Retinal pigment epithelial cell (primary cell): ENCODE data around the gene SCTR.

ENCODE experiments used
- DNase-seq: peaks from one replicate; pipeline ENCODE4 v3.0.0-alpha.2; 2010; ENCODE audit warnings: low read depth
- H3K4me3 ChIP-seq: 2 replicates; pipeline ENCODE4 v1.5.1; 2011; ENCODE audit warnings: mild to moderate bottlenecking, low read length, control low read depth, moderate library complexity
- TF ChIP-seq, protein P1 (sequence below): conservative IDR thresholded peaks from 2 replicates; pipeline ENCODE4 v1.5.1; 2011; ENCODE audit warnings: low read depth, low read length, control low read depth, inconsistent platforms

SCTR gene

DNA sequence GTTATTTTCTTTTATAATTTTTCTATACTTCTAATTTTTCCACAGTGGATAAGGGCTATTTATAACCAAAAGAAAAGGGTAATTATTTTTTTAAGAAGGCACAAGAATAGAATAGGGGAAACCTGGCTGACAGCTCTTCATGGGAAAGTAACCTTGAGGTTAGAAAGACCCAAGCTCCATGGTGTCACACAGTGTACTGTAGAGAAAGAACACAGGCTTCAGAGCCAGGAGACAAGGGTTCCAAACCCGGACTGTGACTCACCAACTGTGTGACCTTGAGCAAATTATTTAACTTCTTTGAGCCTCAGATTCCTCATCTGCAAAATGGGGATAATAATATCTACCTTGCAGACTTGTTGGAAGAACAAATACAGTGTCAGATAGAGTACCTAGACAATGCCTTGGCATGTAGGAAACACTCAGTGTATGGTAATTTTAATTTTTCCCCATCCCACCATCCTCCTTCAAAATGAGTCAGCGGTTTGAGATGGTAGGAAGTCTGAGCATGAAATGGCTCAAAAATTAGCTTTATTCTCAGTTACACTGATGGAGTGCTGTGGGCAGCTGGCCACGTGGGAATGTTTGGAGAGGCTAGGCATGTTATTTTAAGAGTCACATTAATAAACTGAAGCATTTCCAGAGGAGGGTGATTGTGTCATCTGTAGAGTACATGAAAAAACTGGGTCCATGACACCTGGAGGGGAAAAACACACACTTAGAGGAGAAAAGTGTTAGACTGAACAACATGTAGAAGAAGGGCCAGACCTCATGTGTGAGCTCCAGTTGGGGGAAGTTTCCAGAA is 55.9 kb downstream of the SCTR start:
- no peak for DNase-seq
- TF ChIP-seq, protein P1, sequence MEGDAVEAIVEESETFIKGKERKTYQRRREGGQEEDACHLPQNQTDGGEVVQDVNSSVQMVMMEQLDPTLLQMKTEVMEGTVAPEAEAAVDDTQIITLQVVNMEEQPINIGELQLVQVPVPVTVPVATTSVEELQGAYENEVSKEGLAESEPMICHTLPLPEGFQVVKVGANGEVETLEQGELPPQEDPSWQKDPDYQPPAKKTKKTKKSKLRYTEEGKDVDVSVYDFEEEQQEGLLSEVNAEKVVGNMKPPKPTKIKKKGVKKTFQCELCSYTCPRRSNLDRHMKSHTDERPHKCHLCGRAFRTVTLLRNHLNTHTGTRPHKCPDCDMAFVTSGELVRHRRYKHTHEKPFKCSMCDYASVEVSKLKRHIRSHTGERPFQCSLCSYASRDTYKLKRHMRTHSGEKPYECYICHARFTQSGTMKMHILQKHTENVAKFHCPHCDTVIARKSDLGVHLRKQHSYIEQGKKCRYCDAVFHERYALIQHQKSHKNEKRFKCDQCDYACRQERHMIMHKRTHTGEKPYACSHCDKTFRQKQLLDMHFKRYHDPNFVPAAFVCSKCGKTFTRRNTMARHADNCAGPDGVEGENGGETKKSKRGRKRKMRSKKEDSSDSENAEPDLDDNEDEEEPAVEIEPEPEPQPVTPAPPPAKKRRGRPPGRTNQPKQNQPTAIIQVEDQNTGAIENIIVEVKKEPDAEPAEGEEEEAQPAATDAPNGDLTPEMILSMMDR, result no peak

DNA sequence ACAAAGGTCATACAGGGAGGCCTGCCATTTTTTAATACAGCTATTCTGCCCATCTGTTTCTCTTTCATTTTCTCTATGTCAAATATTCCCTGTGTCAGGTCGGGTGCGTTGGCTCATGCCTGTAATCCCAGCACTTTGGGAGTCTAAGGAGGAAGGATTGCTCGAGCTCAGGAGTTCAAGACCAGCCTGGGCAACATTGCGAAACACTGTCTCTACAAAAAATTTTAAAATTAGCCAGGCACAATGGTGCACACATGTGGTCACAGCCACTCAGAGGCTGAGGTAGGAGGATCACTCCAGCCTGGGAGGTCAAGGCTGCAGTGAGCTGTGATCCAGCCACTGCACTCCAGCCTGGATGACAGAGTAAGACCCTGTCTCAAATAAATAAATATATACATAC is 57.9 kb downstream of the SCTR start:
- no peak for DNase-seq
- TF ChIP-seq, protein P1, result no peak
- no peak overlapping the region for H3K4me3 ChIP-seq

More for the DNA sequence above, 55.9 kb downstream of the SCTR start:
- no peak overlapping the region for H3K4me3 ChIP-seq

DNA sequence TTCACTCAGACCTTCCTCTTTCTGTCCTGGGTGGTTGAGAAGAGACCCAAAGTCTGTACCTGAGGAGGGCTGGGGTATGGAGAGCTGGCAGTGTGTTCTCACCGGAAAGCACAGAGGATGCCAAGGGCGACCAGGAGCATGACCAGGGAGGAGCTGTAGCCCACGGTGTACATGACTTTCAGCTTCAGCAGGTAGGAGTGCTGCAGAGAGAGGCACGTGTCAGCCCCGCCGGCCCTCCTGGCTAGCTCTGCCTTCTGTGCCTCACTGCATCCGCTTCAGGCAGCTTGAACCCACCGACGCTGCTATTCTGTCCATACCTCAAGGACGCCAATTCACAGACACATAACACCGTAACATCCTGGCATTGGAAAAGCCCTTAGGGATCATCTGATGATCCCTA is 58.6 kb downstream of the SCTR start:
- no peak overlapping the region for H3K4me3 ChIP-seq
- TF ChIP-seq, protein P1, result no peak
- no peak for DNase-seq

DNA sequence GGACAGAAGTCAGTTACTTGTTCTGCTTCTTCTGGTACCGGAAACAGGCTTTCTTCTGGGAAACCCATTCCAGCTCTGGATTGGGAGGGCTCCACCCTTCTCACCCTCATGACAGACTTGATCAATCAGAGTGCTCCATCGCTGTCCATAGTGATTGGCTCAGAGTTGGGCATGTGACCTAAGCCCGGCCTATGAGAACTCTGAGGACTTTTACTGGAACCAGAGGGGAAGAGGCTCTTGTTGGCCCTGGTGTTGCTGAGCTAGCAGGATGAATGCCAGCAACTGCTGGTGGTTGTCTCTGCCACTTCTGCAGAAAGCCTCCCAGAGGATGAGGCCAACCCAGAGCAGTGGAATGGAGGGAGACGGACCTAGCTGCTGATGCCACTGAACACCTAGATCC is 59.3 kb downstream of the SCTR start:
- TF ChIP-seq, protein P1, result no peak
- H3K4me3 ChIP-seq, result no peak overlapping the region
- DNase-seq, result no peak

DNA sequence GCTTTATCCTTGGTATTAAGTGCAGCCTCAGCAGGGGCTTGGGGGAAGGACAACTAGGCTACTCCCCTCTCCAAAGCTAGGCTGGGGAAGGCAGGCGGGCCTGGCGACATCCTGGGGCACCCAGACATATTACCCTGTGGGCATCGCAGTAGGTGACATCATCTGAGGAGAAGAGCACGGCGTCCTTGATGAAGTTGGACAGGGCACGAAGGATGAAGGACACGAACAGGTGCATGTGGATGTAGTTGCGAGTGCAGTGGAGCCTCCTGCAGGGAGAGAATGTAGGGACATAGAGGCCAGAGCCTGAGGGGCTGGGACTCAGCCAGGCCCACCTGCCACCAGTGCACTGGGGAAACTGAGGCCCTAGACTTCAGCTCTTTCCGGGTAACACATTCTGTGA is 60.3 kb downstream of the SCTR start:
- no peak overlapping the region for H3K4me3 ChIP-seq
- no peak for DNase-seq
- TF ChIP-seq, protein P1, result no peak

DNA sequence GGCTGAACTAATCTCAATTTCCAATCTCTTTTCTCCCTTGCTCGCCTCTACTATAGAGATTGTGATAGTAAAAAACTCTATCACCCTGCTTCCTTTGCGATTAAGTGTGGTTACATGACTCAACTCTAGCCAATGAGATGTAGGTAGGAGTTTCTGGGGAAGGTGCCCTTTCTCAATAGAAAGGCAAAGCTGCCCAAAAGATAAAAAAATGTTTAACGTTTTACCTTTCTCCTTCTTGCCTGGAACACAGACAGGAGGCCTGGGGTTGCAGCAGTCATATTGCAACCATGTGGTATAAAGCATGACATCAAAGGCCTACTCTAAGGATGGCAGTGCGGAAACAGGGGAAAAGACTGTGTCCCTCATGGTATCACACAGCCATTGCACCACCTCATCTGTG is 61.1 kb downstream of the SCTR start:
- no peak overlapping the region for H3K4me3 ChIP-seq
- DNase-seq, result no peak
- TF ChIP-seq, protein P1, result no peak

DNA sequence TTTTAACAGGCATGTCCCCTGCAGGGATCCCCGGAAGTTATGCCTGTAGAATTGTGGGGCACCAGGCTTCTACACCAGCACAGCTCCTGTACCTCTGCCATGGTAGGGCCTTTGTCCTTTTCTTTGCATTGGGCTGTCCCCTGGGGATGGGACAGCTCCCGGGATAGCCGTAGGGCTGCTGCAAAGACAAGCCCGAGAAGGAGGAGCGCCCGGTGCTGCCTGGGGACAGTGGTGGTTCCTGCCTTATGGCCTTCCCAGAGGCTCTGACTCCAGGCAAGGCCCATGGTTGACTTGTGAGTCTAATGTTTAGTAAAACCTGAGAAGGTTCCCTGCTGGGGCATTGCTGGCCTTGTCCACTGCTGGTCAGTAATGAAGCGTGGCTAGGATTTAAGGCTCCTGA is 61.7 kb downstream of the SCTR start:
- TF ChIP-seq, protein P1, result no peak

More for the DNA sequence above, 61.7 kb downstream of the SCTR start:
- no peak overlapping the region for H3K4me3 ChIP-seq
- no peak for DNase-seq
